HepG2 (cell line): ENCODE results near the gene MRGPRE. TPM values are rescaled to one million over a fixed set of nuclear protein-coding genes. Genes with fewer than 3 reads are reported as not detected.

Experiments used
- ATAC-seq: fragments of 200-7000 bp; cut with Tn5 transposase; 3 replicates; pipeline ENCODE4 v1.9.1; 2020; ENCODE audit warnings: mild to moderate bottlenecking, moderate library complexity
- BruUV-seq: library from RNA; stranded (reverse); fragments of 400-500 nt; replicated peaks from 2 replicates; lab custom pipeline; 2021; lab: Mats Ljungman, UMichigan
- CTCF ChIA-PET: fragments of 300-600 bp; formaldehyde crosslinking; extraction: SDS; loops from one replicate; lab custom pipeline; 2021; ENCODE audit warnings: low total read pairs, inconsistent platforms, low intra/inter-chr PET ratio; lab: Yijun Ruan, JAX
- POLR2A ChIA-PET: fragments of 350-600 bp; sonication (Branson Sonifier 250); formaldehyde crosslinking; loops from one replicate; lab custom pipeline; 2020; ENCODE audit warnings: antibody characterized with exemption, inconsistent platforms; lab: Yijun Ruan, JAX
- DNase-seq: peaks from one replicate; pipeline ENCODE4 v3.0.0-alpha.2; 2015; ENCODE audit warnings: low spot score
- FAIRE-seq: peaks from 3 replicates; lab custom pipeline; 2011; peaks lifted over from hg19 to GRCh38; lab: Jason Lieb, UNC
- H2AFZ ChIP-seq: one replicate; pipeline ENCODE4 v1.6.1; 2011; ENCODE audit warnings: low read length, inconsistent platforms
- H3K27ac ChIP-seq: fragments of 300-600 bp; 3 replicates; pipeline ENCODE4 v1.8.0; 2011; ENCODE audit warnings: mixed run types, mild to moderate bottlenecking, mixed read lengths, low read length, inconsistent platforms; ENCODE audit not compliant: insufficient read depth; ENCODE audit errors: extremely low read length
- H3K27me3 ChIP-seq, 2 experiments: fragments of 200-600 bp in 1 of 2; 2 replicates in 1 of 2; 3 replicates in 1 of 2; pipeline versions ENCODE4 v1.6.0 to v1.8.0; 2011; ENCODE audit warnings: low read length in 2 of 2, mild to moderate bottlenecking in 2 of 2, moderate library complexity in 2 of 2, inconsistent platforms in 1 of 2; ENCODE audit not compliant: insufficient read depth in 2 of 2, control insufficient read depth in 1 of 2
- H3K36me3 ChIP-seq, 2 experiments: fragments of 200-600 bp in 1 of 2; replicated peaks in 1 of 2; 2 replicates in 1 of 2; 3 replicates in 1 of 2; pipeline versions ENCODE4 v1.5.1 to v1.8.0; 2011; ENCODE audit warnings: low read length in 2 of 2, inconsistent platforms in 1 of 2; ENCODE audit not compliant: insufficient read depth in 2 of 2, control insufficient read depth in 1 of 2
- H3K4me1 ChIP-seq: 2 replicates; pipeline ENCODE4 v1.5.1; 2012; ENCODE audit warnings: low read length, inconsistent platforms; ENCODE audit not compliant: insufficient read depth
- H3K4me2 ChIP-seq: 2 replicates; pipeline ENCODE4 v1.6.0; 2011; ENCODE audit warnings: low read depth, low read length, inconsistent platforms
- H3K4me3 ChIP-seq, 3 experiments: fragments of 200-600 bp in 1 of 3; sonication (generic), shearing (Covaris generic) in 1 of 3; replicated peaks in 1 of 3; 2 replicates each; pipeline ENCODE4 v1.5.1; 2011 to 2016; ENCODE audit warnings: low read length in 3 of 3, inconsistent platforms in 2 of 3, low read depth in 2 of 3, mild to moderate bottlenecking in 2 of 3, control low read depth in 1 of 3, mixed read lengths in 1 of 3; ENCODE audit not compliant: insufficient read depth in 1 of 3
- H3K79me2 ChIP-seq: one replicate; pipeline ENCODE4 v1.6.1; 2011; ENCODE audit warnings: low read length, inconsistent platforms; ENCODE audit not compliant: insufficient read depth
- H3K9ac ChIP-seq: 2 replicates; pipeline ENCODE4 v1.6.0; 2011; ENCODE audit warnings: mild to moderate bottlenecking, low read depth, low read length, inconsistent platforms; ENCODE audit not compliant: insufficient read depth
- H3K9me3 ChIP-seq: 2 replicates; pipeline ENCODE4 v1.5.1; 2012; ENCODE audit warnings: mild to moderate bottlenecking, low read length
- H4K20me1 ChIP-seq: 2 replicates; pipeline ENCODE4 v1.6.0; 2011; ENCODE audit warnings: inconsistent platforms, mild to moderate bottlenecking, low read length, moderate library complexity; ENCODE audit not compliant: insufficient read depth
- HMG20B ChIP-seq: conservative IDR thresholded peaks from 2 replicates; pipeline ENCODE4 v1.6.1; 2016; ENCODE audit warnings: missing genetic modification reagents, missing compliant biosample characterization
- KDM5A ChIP-seq: fragments of 200-600 bp; sonication (generic); IDR thresholded peaks from 2 replicates; pipeline ENCODE4 v1.7.0; 2018; ENCODE audit warnings: antibody characterized with exemption, mild to moderate bottlenecking, low read length, borderline replicate concordance
- MAFK ChIP-seq, 2 experiments: IDR thresholded peaks in 1 of 2; conservative IDR thresholded peaks in 1 of 2; 2 replicates each; pipeline ENCODE4 v1.6.1; 2011; ENCODE audit warnings: improper control_type of control experiment in 2 of 2, low read length in 2 of 2
- NR3C1 ChIP-seq: sonication (generic); formaldehyde crosslinking; IDR thresholded peaks from 2 replicates; pipeline ENCODE4 v1.4.0; 2020; ENCODE audit warnings: missing genetic modification reagents
- PRMT3 ChIP-seq: sonication (generic); formaldehyde crosslinking; IDR thresholded peaks from 2 replicates; pipeline ENCODE4 v1.8.1; 2022; ENCODE audit warnings: low read depth, mild to moderate bottlenecking, moderate library complexity, missing genetic modification reagents, borderline replicate concordance
- RBM39 ChIP-seq: fragments of 200-400 bp; formaldehyde crosslinking; IDR thresholded peaks from one replicate; pipeline ENCODE4 v1.6.1; 2018; ENCODE audit warnings: antibody characterized with exemption, mild to moderate bottlenecking, low read depth, low read length; ENCODE audit not compliant: poor library complexity, severe bottlenecking
- RFX5 ChIP-seq: IDR thresholded peaks from 2 replicates; pipeline ENCODE4 v1.6.1; 2011; ENCODE audit warnings: low read depth, low read length, improper control_type of control experiment
- TCF12 ChIP-seq, 2 experiments: fragments of 450-650 bp in 1 of 2; sonication (generic) in 1 of 2; formaldehyde crosslinking in 1 of 2; IDR thresholded peaks; 2 replicates each; pipeline versions ENCODE4 v1.6.1 to v1.8.0; 2017 to 2022; ENCODE audit warnings: antibody characterized with exemption in 1 of 2, mild to moderate bottlenecking in 1 of 2, missing genetic modification reagents in 1 of 2, moderate library complexity in 1 of 2
- ZNF235 ChIP-seq: sonication (generic); formaldehyde crosslinking; IDR thresholded peaks from 2 replicates; pipeline ENCODE4 v1.8.1; 2023; ENCODE audit warnings: mild to moderate bottlenecking, missing genetic modification reagents, borderline replicate concordance
- ZNF614 ChIP-seq: IDR thresholded peaks from 2 replicates; pipeline ENCODE4 v1.6.1; 2018; ENCODE audit warnings: missing biosample characterization, missing genetic modification reagents, inconsistent platforms, borderline replicate concordance
- ZNF850 ChIP-seq: sonication (generic); formaldehyde crosslinking; conservative IDR thresholded peaks from 2 replicates; pipeline ENCODE4 v1.9.0; 2021; ENCODE audit warnings: mild to moderate bottlenecking, missing genetic modification reagents
- ZNF878 ChIP-seq: sonication (generic); formaldehyde crosslinking; IDR thresholded peaks from 2 replicates; pipeline ENCODE4 v1.8.1; 2023; ENCODE audit warnings: mild to moderate bottlenecking, missing genetic modification reagents, moderate library complexity
- WGBS: methylation state at CpG from one replicate; pipeline ENCODE4 v1.1.6; 2017; ENCODE audit warnings: low lambda C conversion rate; 5-methylcytosine and 5-hydroxymethylcytosine counted together
- in situ Hi-C: cut with HindIII; loops from 2 replicates; pipeline ENCODE4 v1.10.0; 2017; ENCODE audit warnings: low pct_unique_long_range_greater_than_20kb; ENCODE audit not compliant: extremely low pct_ligation_motif_present
- intact Hi-C: fragments of 100-400 bp; cut with micrococcal nuclease; formaldehyde crosslinking; loops from one replicate; pipeline ENCODE4 v1.10.0; 2022; ENCODE audit not compliant: unreplicated experiment
- polyA plus RNA-seq, 8 experiments: library from polyadenylated mRNA; depleted of rRNA in 3 of 8; stranded (reverse) in 7 of 8; unstranded in 1 of 8; fragments of >200 nt; fragmentation: Illumina TruSeq in 4 of 8; extraction: Trizol in 4 of 8; gene quantifications; 2 replicates each; pipeline versions ENCODE4 v1.2.1 to v1.2.3, GENCODE V29; 2011 to 2016; ENCODE audit warnings: low read depth in 4 of 8, missing spikeins in 1 of 8, mixed read lengths in 1 of 8; ENCODE audit not compliant: insufficient read depth in 1 of 8
- total RNA-seq, 5 experiments: library from RNA; depleted of rRNA; stranded (reverse); fragments of >200 nt; fragmentation: Illumina TruSeq; extraction: Trizol; gene quantifications; 2 replicates each; pipeline ENCODE4 v1.2.3, GENCODE V29; 2016; ENCODE audit warnings: low read depth in 1 of 5
- TF ChIP-seq, protein P1 (sequence below): sonication (generic); formaldehyde crosslinking; IDR thresholded peaks from 2 replicates; pipeline ENCODE4 v1.9.0; 2021; ENCODE audit warnings: missing genetic modification reagents, mild to moderate bottlenecking, borderline replicate concordance
- TF ChIP-seq, protein P2 (sequence below): sonication (generic); formaldehyde crosslinking; IDR thresholded peaks from 2 replicates; pipeline ENCODE4 v1.4.0; 2020; ENCODE audit warnings: missing genetic modification reagents

The MRGPRE gene
- total and polyA plus RNA-seq, 2 of the 13 experiments (the other 11 are each of a cell fraction or from before 2014, with no cell fraction given) = not detected

DNA sequence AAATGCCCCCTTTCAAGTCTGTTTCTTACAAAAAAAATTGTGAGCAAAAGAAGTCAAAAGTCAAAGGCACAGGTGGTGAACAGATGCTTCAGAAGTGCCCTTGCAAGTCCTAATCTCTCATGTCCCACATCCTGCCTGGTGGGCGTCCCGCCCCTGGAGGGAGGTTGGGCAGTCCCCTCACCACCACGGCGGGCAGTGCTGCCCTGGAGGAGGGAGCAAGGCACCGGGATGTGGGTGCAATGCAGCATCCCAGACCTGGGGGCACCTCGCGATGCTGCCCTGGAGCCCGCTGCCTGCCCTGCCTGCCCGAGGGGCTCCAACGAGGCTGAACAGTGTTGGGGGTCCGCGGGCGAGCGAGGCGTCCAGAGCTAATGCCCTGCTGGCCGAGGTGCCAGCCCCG, 29.5 kb downstream of the MRGPRE start:
- Histone ChIP-seq H4K20me1 (0 out of 2 replicates have a peak, but pooled peaks cover 4% of the 10 kb centered on the region), H3K4me3 (no peak overlapping the region), H3K9ac (no peak overlapping the region), H3K27me3 (peaks cover 20 to 72% of the 10 kb centered on the region in 2 experiments; a peak in 4 of 5 replicates), H3K4me1 (no peaks in the 10 kb centered on the region), H2AFZ (no peak overlapping the region), H3K36me3 (no peaks in the 10 kb centered on the region), H3K79me2 (no peaks in the 10 kb centered on the region), H3K9me3 (no peaks in the 10 kb centered on the region), H3K4me2 (no peak overlapping the region), H3K27ac (no peak overlapping the region)
- TF ChIP-seq MAFK (conservative IDR thresholded peaks at IDR 0.05 in 1 of 2, IDR thresholded peaks at IDR 0.05 in 1 of 2; ENCODE audit: low read length in 2 of 2) (no peak), ZNF878 (CRISPR knock-in tag) (no peak), ZNF850 (CRISPR knock-in tag) (no peak)
- in situ Hi-C loops = no loop called here
- intact Hi-C loops = no loop called here
- FAIRE-seq (no peak), ATAC-seq (no peak), DNase-seq (no peak)
- ChIA-PET POLR2A (no interaction called here), CTCF (no interaction called here)
- no TSS peak for BruUV-seq
- WGBS = 0% methylated on average over 2 of the region's 17 CpGs

DNA sequence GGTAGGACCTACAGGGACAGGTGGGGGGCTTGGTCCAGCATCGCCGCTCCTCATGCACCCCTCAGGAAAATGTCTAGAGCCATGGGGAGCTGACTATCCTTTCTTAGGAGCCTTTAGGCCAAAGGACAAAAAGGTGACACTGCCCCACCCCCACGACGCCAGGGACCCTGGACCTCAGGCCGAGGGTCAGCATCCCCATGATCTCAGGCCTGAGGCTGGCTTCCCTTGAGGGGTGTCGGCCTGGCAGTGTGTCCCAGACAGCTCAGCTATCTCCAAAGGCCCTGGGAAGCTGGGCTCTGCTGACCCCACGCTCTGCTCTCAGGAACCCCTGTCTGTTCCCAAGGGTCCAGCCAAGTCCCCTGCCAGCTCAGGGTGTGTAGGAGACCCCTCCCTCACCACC, 29.9 kb downstream of the MRGPRE start:
- intact Hi-C loops (no loop called here), in situ Hi-C loops (no loop called here)
- H4K20me1 ChIP-seq = 0 out of 2 replicates have a peak, but pooled peaks cover 4% of the 10 kb centered on the region
- H3K4me2 ChIP-seq = no peak overlapping the region
- FAIRE-seq (no peak), ATAC-seq (no peak), DNase-seq (no peak)
- no peak overlapping the region for H3K4me3 ChIP-seq
- POLR2A ChIA-PET = no interaction called here
- WGBS = 0% methylated on average over 3 of the region's 7 CpGs
- no peak overlapping the region for H3K27ac ChIP-seq
- no TSS peak for BruUV-seq
- no peaks in the 10 kb centered on the region for H3K4me1 ChIP-seq
- H3K9me3 ChIP-seq = no peaks in the 10 kb centered on the region
- no peaks in the 10 kb centered on the region for H3K79me2 ChIP-seq
- no peak overlapping the region for H3K9ac ChIP-seq
- no peaks in the 10 kb centered on the region for H3K36me3 ChIP-seq
- H2AFZ ChIP-seq = no peak overlapping the region
- CTCF ChIA-PET = no interaction called here
- peaks cover 23 to 74% of the 10 kb centered on the region in 2 experiments; a peak in 4 of 5 replicates for H3K27me3 ChIP-seq
- TF ChIP-seq, protein P1, sequence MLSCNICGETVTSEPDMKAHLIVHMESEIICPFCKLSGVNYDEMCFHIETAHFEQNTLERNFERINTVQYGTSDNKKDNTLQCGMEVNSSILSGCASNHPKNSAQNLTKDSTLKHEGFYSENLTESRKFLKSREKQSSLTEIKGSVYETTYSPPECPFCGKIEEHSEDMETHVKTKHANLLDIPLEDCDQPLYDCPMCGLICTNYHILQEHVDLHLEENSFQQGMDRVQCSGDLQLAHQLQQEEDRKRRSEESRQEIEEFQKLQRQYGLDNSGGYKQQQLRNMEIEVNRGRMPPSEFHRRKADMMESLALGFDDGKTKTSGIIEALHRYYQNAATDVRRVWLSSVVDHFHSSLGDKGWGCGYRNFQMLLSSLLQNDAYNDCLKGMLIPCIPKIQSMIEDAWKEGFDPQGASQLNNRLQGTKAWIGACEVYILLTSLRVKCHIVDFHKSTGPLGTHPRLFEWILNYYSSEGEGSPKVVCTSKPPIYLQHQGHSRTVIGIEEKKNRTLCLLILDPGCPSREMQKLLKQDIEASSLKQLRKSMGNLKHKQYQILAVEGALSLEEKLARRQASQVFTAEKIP (CRISPR knock-in tag) = no peak
- no peak for TF ChIP-seq TCF12 (IDR thresholded peaks at IDR 0.05)
- TF ChIP-seq TCF12 (CRISPR knock-in tag; IDR thresholded peaks at IDR 0.05) = no peak
- no peak for TF ChIP-seq HMG20B (CRISPR knock-in tag)
- no peak for TF ChIP-seq ZNF614 (CRISPR knock-in tag)
- TF ChIP-seq RBM39 = no peak
- no peak for TF ChIP-seq ZNF235 (CRISPR knock-in tag)
- no peak for TF ChIP-seq RFX5
- no peak for TF ChIP-seq KDM5A
- TF ChIP-seq, protein P2, sequence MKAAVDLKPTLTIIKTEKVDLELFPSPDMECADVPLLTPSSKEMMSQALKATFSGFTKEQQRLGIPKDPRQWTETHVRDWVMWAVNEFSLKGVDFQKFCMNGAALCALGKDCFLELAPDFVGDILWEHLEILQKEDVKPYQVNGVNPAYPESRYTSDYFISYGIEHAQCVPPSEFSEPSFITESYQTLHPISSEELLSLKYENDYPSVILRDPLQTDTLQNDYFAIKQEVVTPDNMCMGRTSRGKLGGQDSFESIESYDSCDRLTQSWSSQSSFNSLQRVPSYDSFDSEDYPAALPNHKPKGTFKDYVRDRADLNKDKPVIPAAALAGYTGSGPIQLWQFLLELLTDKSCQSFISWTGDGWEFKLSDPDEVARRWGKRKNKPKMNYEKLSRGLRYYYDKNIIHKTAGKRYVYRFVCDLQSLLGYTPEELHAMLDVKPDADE = no peak
- TF ChIP-seq NR3C1 (CRISPR knock-in tag) = no peak
- no peak for TF ChIP-seq PRMT3 (CRISPR knock-in tag)
